ENCODE results near the gene GRM4. TPM values are rescaled to one million over a fixed set of nuclear protein-coding genes. Genes with fewer than 3 reads are reported as not detected.

The GRM4 gene
- total and polyA plus RNA-seq, 10 of the 15 experiments (the other 5 are each of a cell fraction or from before 2014, with no cell fraction given), result 0.01 to 0.31 (median 0.05) TPM; not detected in 2

GRCh38 chr6:34099878-34100277 lies 46.0 kb downstream of the GRM4 start:
- no peak overlapping the region for H3K4me2 ChIP-seq (ENCODE audit: control insufficient read depth, insufficient read depth)
- in situ Hi-C loops (cut with MboI) (no loop called here), intact Hi-C loops (cut with micrococcal nuclease; ENCODE audit: unreplicated experiment) (no loop called here)
- H3K4me1 ChIP-seq (ENCODE audit: control insufficient read depth, insufficient read depth, low read length), result no peaks in the 10 kb centered on the region
- ChIA-PET CTCF (no interaction called here), POLR2A (no interaction called here), RAD21 (ENCODE audit: unreplicated experiment) (no interaction called here), SMC1A (ENCODE audit: uncharacterized antibody, unreplicated experiment) (no interaction called here)
- H3K9ac ChIP-seq (ENCODE audit: control insufficient read depth, insufficient read depth, low read length), result no peak overlapping the region
- BruUV-seq (replicated peaks), result no TSS peak
- H2AFZ ChIP-seq (ENCODE audit: control insufficient read depth, low read depth, low read length), result no peak overlapping the region
- FAIRE-seq (no peak), ATAC-seq (no peak), DNase-seq (ENCODE audit: low read depth, low spot score) (no peak)
- TF ChIP-seq SREBF1 (IDR thresholded peaks at IDR 0.05; ENCODE audit: low read length) (no peak), RELB (IDR thresholded peaks at IDR 0.05; ENCODE audit: low read depth) (no peak), RCOR1 (conservative IDR thresholded peaks at IDR 0.05; ENCODE audit: low read depth, low read length) (no peak), PRDM15 (CRISPR knock-in tag; IDR thresholded peaks at IDR 0.05) (no peak), HCFC1 (IDR thresholded peaks at IDR 0.05; ENCODE audit: low read length) (no peak), ZNF384 (IDR thresholded peaks at IDR 0.05; ENCODE audit: borderline replicate concordance, low read depth, low read length) (no peak), ZBTB11 (CRISPR knock-in tag; IDR thresholded peaks at IDR 0.05) (no peak), ESRRA (IDR thresholded peaks at IDR 0.05; ENCODE audit: low read length) (no peak), SUZ12 (IDR thresholded peaks at IDR 0.05; ENCODE audit: unreplicated experiment) (no peak), HSF1 (IDR thresholded peaks at IDR 0.05; ENCODE audit: low read depth, low read length) (no peak), BCLAF1 (IDR thresholded peaks at IDR 0.05) (no peak)
- H3K27me3 ChIP-seq (replicated peaks in 1 of 2; ENCODE audit: control insufficient read depth in 2 of 2, insufficient read depth in 2 of 2, low read length in 1 of 2), result peaks cover 2 to 13% of the 10 kb centered on the region in 2 experiments; a peak in 3 of 4 replicates
- no peak overlapping the region for H3K27ac ChIP-seq (ENCODE audit: control insufficient read depth, insufficient read depth)
- no peaks in the 10 kb centered on the region for H3K9me3 ChIP-seq (replicated peaks; ENCODE audit: control insufficient read depth, insufficient read depth, low read length)
- H3K36me3 ChIP-seq (ENCODE audit: control insufficient read depth in 2 of 2, insufficient read depth in 2 of 2, low read length in 1 of 2), result no peaks in the 10 kb centered on the region
- no peaks in the 10 kb centered on the region for H3K79me2 ChIP-seq (ENCODE audit: control insufficient read depth, insufficient read depth, low read length)
- H3K4me3 ChIP-seq, result no peak overlapping the region
- H4K20me1 ChIP-seq (ENCODE audit: control insufficient read depth, insufficient read depth), result no peaks in the 10 kb centered on the region
- 30% methylated on average over 8 of the region's 8 CpGs for WGBS (ENCODE audit: insufficient coverage, insufficient replicate concordance, low lambda C conversion rate, missing lambda C conversion rate)

All from GM12878 (cell line).